SJCRH30 (cell line): ENCODE results near the gene DNASE1L2. TPM values are rescaled to one million over a fixed set of nuclear protein-coding genes. Genes with fewer than 3 reads are reported as not detected.

Experiments used
- DNase-seq, 2 experiments: peaks; one replicate each; pipeline ENCODE4 v3.0.0-alpha.2; 2015 to 2020
- H3K27ac ChIP-seq: fragments of 250-450 bp; sonication (Bioruptor Pico); 2 replicates; pipeline ENCODE4 v1.5.1; 2020; ENCODE audit warnings: mild to moderate bottlenecking, moderate library complexity
- H3K27me3 ChIP-seq: fragments of 250-450 bp; sonication (Bioruptor Pico); 2 replicates; pipeline ENCODE4 v1.5.1; 2020; ENCODE audit warnings: mild to moderate bottlenecking, moderate library complexity
- H3K36me3 ChIP-seq: fragments of 250-450 bp; sonication (Bioruptor Pico); 2 replicates; pipeline ENCODE4 v1.5.1; 2020; ENCODE audit warnings: mild to moderate bottlenecking, moderate library complexity
- H3K4me1 ChIP-seq: fragments of 250-450 bp; sonication (Bioruptor Pico); 2 replicates; pipeline ENCODE4 v1.5.1; 2020; ENCODE audit warnings: mild to moderate bottlenecking, moderate library complexity
- H3K4me3 ChIP-seq: fragments of 250-450 bp; sonication (Bioruptor Pico); 2 replicates; pipeline ENCODE4 v1.5.1; 2020; ENCODE audit warnings: mild to moderate bottlenecking, moderate library complexity
- H3K9me3 ChIP-seq: fragments of 250-450 bp; sonication (Bioruptor Pico); replicated peaks from 2 replicates; pipeline ENCODE4 v1.5.1; 2020; ENCODE audit warnings: mild to moderate bottlenecking, moderate library complexity
- total RNA-seq: library from RNA; depleted of rRNA; stranded (reverse); fragments of >200 nt; shearing (Covaris generic); gene quantifications from 2 replicates; pipeline ENCODE4 v1.2.3, GENCODE V29; 2014

DNASE1L2 gene
- total RNA-seq, 1 experiment from 2014 or later = 1.7 TPM

DNA sequence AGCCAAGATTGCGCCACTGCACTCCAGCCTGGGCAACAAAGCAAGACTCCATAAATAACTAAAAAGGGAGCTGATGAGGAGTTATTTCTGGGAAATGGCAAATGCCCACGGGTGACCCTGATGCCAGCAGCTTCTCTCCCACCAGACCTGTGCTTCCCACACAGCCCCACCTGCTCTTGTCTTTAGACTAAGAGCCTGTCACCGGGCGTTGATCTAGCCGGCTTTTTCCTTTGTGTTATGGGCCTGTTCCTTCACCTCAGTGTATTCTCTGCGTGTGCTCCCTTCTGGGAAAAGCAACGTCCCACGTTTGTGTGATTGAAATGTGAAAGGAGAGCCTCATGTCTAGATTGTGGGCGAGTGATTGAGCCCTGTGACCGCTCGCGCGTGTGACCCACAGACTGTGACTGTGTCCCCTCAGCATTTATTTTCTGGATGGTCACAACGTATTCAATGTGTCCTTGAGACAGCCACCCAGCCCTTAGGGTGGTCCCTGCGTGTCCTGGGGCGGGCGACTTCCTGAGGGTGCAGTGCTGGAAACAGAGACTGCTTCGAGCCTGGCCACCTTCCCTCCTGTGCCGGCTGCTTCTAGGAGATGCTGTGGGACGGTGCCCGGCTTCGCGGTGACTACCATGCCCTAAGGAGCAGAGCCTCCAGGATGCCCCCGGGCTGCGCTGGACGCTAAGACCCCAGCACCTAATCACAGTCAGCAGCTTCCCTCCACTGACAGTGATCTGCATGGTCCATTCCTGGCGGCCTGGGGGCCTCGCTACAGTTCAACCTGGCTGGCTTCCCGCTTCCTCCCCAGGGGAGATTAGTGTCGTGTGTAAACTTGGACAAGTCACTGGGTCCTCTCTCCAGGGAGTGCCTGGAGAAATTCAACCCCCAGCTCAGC, 39.5 kb downstream of the DNASE1L2 start:
- Histone ChIP-seq H3K4me1 (no peaks in the 10 kb centered on the region), H3K27ac (no peak overlapping the region), H3K4me3 (no peak overlapping the region), H3K36me3 (no peaks in the 10 kb centered on the region), H3K9me3 (no peaks in the 10 kb centered on the region), H3K27me3 (no peaks in the 10 kb centered on the region; the same call in 1 of the 2 replicates)
- DNase-seq = no peak

- DNase-seq = no peak
- no peaks in the 10 kb centered on the region for H3K36me3 ChIP-seq
- H3K9me3 ChIP-seq = no peaks in the 10 kb centered on the region
- H3K4me3 ChIP-seq = no peak overlapping the region
- H3K27me3 ChIP-seq = peaks cover 5% of the 10 kb centered on the region; the same call in 1 of the 2 replicates
- H3K4me1 ChIP-seq = no peaks in the 10 kb centered on the region
- H3K27ac ChIP-seq = no peak overlapping the region
These were observed 40.3 kb downstream of the DNASE1L2 start for GRCh38 chr16:2276368-2277195.

DNA sequence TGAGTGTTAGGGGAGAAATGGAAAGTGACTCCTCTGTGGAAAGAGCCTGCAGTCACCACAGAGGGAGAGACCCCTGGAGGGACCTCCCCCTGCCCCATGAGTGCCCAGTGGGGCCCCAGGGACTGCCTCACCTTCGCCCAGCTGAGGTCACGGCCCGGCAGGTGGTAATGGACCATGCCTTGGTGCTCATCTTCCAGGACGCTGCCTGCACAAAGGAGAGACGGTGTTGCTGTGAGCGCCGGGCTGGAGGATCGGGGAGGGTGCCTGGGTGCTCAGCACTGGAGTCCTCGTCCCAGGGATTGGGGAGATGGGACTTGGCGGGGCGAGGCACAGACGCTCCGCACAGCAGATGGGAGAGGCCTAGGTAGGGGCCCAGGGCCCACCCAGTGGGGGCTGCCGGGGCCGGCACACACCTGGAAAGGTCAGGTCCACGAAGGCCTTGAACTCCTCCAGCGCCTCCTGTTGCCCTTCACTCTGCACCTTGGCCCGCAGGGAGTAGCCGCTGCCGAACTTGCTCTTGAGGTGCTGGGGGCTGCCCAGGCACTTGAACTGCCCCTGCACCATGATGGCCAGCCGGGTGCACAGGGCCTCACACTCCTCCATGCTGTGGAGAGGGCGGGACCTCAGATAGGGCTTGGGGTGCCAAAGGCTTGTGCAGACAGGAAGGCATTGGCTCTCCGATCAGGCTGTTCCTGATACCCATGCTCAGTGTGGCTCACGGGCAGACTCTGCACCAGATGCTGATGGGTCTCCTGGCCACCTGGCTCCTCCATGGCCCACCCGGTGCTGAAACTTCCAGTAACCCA, 41.4 kb downstream of the DNASE1L2 start:
- peaks cover 8% of the 10 kb centered on the region for H3K27me3 ChIP-seq

DNA sequence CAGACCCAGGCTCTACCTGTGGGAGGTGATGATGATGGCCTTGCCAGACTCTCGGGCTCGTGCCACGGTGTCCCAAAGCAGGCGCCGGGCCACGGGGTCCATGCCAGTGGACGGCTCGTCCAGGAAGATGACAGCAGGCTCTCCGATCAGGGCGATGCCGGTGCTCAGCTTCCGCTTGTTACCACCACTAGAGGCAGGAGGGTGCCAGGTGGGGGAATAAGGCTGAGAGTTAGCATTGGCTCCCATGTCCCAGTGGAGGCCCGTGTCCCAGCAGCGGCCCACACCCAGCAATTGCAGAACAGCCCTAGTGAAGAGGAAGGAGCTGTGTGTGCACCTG, 42.0 kb downstream of the DNASE1L2 start:
- Histone ChIP-seq H3K36me3 (no peaks in the 10 kb centered on the region), H3K27ac (no peak overlapping the region), H3K27me3 (peaks cover 8% of the 10 kb centered on the region), H3K9me3 (no peaks in the 10 kb centered on the region), H3K4me1 (no peaks in the 10 kb centered on the region), H3K4me3 (no peak overlapping the region)
- DNase-seq = no peak

More for the DNA sequence above, 41.4 kb downstream of the DNASE1L2 start:
- DNase-seq = no peak
- Histone ChIP-seq H3K4me1 (no peaks in the 10 kb centered on the region), H3K27ac (no peak overlapping the region), H3K9me3 (no peaks in the 10 kb centered on the region), H3K36me3 (no peaks in the 10 kb centered on the region), H3K4me3 (no peak overlapping the region)

DNA sequence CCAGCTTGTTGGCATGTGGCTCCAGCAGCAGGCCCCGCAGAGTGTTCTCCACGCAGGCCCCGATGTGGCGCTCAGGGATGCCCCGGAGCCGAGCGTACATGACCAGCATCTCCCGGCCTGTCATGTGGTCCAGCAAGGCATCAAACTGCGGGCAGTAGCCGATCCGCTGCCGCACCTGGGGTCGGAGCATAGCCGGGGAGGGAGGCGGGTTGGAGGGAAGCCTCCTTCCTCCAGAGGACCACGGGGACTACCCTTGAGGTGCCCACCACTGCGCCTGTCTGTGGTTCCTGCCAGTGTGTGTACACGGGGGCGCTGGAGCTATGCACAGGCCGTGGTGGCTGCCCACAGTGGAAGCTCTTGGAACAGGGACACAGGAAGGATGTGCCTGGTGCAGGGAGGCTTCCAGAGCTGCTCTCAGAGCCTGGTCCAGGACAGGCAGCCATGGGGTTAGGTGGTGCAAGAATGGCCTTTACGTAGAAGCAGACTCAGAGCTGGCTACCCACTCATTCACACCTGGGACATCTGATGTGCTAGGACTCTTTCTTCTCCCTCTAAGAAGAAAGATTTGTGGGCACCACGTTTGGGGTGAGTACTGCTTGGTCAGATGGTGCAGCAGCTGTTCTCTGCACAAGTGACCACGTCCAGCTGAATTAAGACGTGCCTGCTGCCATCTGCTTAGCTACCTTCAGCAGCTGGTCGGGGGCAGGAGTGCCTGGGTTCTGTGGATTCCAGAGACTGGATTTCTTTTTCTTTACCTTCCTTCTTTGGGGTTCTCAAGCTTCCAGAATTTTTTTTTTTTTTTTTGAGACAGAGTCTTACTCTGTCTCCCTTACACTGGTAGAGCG, 42.9 kb downstream of the DNASE1L2 start:
- H3K27me3 ChIP-seq = peaks cover 8% of the 10 kb centered on the region
- H3K4me3 ChIP-seq = no peak overlapping the region
- H3K9me3 ChIP-seq = no peaks in the 10 kb centered on the region
- H3K36me3 ChIP-seq = no peaks in the 10 kb centered on the region
- H3K4me1 ChIP-seq = no peaks in the 10 kb centered on the region
- no peak overlapping the region for H3K27ac ChIP-seq
- DNase-seq = peak in 1 of 2 experiments; percentile 24

- Histone ChIP-seq H3K4me3 (no peak overlapping the region), H3K27me3 (peaks cover 8% of the 10 kb centered on the region), H3K27ac (no peak overlapping the region), H3K9me3 (no peaks in the 10 kb centered on the region), H3K36me3 (no peaks in the 10 kb centered on the region), H3K4me1 (no peaks in the 10 kb centered on the region)
- DNase-seq = no peak
These were observed 44.2 kb downstream of the DNASE1L2 start for GRCh38 chr16:2280461-2280860.

DNA sequence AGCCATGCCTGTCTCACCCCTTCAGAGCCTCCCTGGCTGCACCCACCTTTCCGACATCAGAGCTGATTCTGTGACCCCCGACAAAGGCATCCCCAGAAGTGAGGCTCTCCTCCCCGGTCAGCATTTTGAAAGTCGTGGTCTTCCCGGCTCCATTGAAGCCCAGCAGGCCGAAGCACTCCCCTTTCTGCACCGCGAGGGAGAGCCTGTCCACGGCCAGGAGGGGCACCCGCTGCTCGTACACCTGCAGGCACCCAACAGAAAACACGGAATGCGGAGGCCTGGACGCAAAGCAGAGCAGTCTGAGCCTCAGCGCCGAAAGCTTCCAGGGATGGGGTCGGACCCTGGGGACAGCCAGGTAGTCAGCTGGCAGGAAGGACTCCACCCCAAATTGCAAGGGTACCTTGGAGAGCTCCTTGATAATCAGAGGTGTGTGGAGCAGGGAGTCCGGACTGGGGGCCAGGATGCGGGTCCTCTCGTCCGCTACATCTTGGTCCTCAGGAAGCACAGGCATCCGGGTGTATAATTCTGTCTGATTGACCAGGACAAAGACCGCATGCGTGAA, 44.8 kb downstream of the DNASE1L2 start:
- Histone ChIP-seq H3K4me1 (no peaks in the 10 kb centered on the region), H3K36me3 (no peaks in the 10 kb centered on the region), H3K4me3 (no peak overlapping the region), H3K27ac (no peak overlapping the region), H3K9me3 (no peaks in the 10 kb centered on the region), H3K27me3 (peaks cover 12% of the 10 kb centered on the region)
- DNase-seq = no peak

DNA sequence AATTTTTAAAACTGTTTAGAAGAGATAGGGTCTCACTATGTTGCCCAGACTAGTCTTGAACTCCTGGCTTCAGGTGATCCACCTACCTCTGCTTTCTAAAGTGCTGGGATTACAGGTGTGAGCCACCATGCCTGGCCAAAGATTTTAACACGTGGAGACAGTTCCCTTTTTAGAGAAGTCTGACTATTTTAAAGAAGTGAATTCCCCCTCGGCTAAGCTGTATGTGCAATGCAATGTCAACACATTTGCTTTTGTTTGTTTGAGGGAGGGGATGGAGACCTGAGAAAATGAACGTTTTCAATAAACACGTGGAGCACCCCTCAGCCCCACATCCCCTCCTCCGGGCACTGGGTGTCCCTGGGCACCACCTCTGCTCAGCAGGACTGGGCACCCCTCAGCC, 46.0 kb downstream of the DNASE1L2 start:
- Histone ChIP-seq H3K9me3 (no peaks in the 10 kb centered on the region), H3K27ac (no peak overlapping the region), H3K4me3 (no peak overlapping the region), H3K27me3 (peaks cover 12% of the 10 kb centered on the region), H3K36me3 (no peaks in the 10 kb centered on the region), H3K4me1 (no peaks in the 10 kb centered on the region)
- no peak for DNase-seq

- no peaks in the 10 kb centered on the region for H3K4me1 ChIP-seq
- no peaks in the 10 kb centered on the region for H3K9me3 ChIP-seq
- H3K4me3 ChIP-seq = no peak overlapping the region
- DNase-seq = no peak
- H3K36me3 ChIP-seq = no peaks in the 10 kb centered on the region
- H3K27ac ChIP-seq = no peak overlapping the region
- peaks cover 12% of the 10 kb centered on the region for H3K27me3 ChIP-seq
These were observed 46.8 kb downstream of the DNASE1L2 start for GRCh38 chr16:2282866-2283555.

- Histone ChIP-seq H3K27me3 (peaks cover 12% of the 10 kb centered on the region), H3K27ac (no peak overlapping the region), H3K36me3 (no peaks in the 10 kb centered on the region), H3K9me3 (no peaks in the 10 kb centered on the region), H3K4me1 (no peaks in the 10 kb centered on the region), H3K4me3 (no peak overlapping the region)
- no peak for DNase-seq
These were observed 47.9 kb downstream of the DNASE1L2 start for GRCh38 chr16:2284001-2284770.

GRCh38 chr16:2284797-2285576, 48.7 kb downstream of the DNASE1L2 start:
- Histone ChIP-seq H3K27me3 (peaks cover 12% of the 10 kb centered on the region), H3K36me3 (no peaks in the 10 kb centered on the region), H3K27ac (no peak overlapping the region), H3K9me3 (no peaks in the 10 kb centered on the region), H3K4me1 (no peaks in the 10 kb centered on the region), H3K4me3 (no peak overlapping the region)
- no peak for DNase-seq

DNA sequence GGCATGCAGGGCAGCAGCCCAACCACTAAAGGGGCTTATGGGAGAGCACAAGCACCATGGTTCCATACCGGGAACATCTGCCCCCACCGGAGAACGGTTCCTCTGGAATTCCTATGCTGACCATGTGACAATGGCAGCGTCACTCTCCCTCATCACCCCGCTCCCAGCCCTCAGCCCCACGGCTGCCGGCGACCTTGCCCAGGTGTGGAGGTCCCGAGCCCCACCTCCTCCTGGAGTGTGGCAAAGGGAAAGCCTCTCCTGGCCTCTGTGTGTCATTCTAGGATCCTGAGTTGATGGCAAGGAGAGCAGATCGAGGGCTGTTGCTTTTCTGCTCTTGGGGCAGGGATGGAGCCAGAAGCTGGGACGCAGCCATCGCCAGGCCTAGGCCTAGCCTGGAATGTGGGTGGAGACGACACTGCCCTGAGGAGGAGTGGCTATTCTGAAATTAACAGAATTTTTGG, 49.5 kb downstream of the DNASE1L2 start:
- Histone ChIP-seq H3K36me3 (no peaks in the 10 kb centered on the region), H3K4me3 (no peak overlapping the region), H3K9me3 (no peaks in the 10 kb centered on the region), H3K4me1 (no peaks in the 10 kb centered on the region), H3K27ac (no peak overlapping the region), H3K27me3 (peaks cover 12% of the 10 kb centered on the region)
- DNase-seq = no peak
